ENCODE data around the gene RUBCNL.

RUBCNL gene

DNA sequence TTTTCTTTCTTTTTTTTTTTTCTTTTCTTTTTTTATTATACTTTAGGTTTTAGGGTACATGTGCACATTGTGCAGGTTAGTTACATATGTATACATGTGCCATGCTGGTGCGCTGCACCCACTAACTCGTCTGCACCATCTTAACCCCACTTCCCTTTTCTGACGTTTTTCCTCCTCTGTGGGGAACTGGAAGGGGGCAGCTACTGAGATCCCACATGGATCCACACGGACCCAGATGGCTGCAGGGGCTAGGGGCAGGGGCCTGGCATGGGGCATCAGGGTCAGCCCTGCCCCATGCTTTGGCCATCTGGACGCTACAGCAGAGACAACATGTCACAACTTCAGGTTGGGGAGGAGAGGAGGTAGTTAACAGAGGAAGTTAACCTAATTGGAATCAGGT, 54.3 kb downstream of the RUBCNL start:
- no peak overlapping the region for H3K4me3 ChIP-seq (replicated peaks; ENCODE audit: low read depth, low read length)
- DNase-seq (ENCODE audit: extremely low read depth, low read depth) = no peak
- TF ChIP-seq CTCF (IDR thresholded peaks at IDR 0.05; ENCODE audit: low read depth, low read length, missing control alignments) = no peak

- H3K4me3 ChIP-seq (replicated peaks; ENCODE audit: low read depth, low read length) = no peak overlapping the region
- no peak for TF ChIP-seq CTCF (IDR thresholded peaks at IDR 0.05; ENCODE audit: low read depth, low read length, missing control alignments)
- no peak for DNase-seq (ENCODE audit: extremely low read depth, low read depth)
Observed at GRCh38 chr13:46329624-46330023, 57.4 kb downstream of the RUBCNL start.

- H3K4me3 ChIP-seq (replicated peaks; ENCODE audit: low read depth, low read length) = no peak overlapping the region
- DNase-seq (ENCODE audit: extremely low read depth, low read depth) = no peak
- TF ChIP-seq CTCF (IDR thresholded peaks at IDR 0.05; ENCODE audit: low read depth, low read length, missing control alignments) = no peak
Observed at GRCh38 chr13:46327246-46327645, 59.8 kb downstream of the RUBCNL start.

GRCh38 chr13:46324976-46325375, 62.1 kb downstream of the RUBCNL start:
- H3K4me3 ChIP-seq (replicated peaks; ENCODE audit: low read depth, low read length) = no peak overlapping the region
- no peak for TF ChIP-seq CTCF (IDR thresholded peaks at IDR 0.05; ENCODE audit: low read depth, low read length, missing control alignments)
- no peak for DNase-seq (ENCODE audit: extremely low read depth, low read depth)

- TF ChIP-seq CTCF (IDR thresholded peaks at IDR 0.05; ENCODE audit: low read depth, low read length, missing control alignments) = peak; percentile 78
- DNase-seq (ENCODE audit: extremely low read depth, low read depth) = peak; percentile 12
- no peak overlapping the region for H3K4me3 ChIP-seq (replicated peaks; ENCODE audit: low read depth, low read length)
Observed at GRCh38 chr13:46321494-46322225, 65.4 kb downstream of the RUBCNL start.

DNA sequence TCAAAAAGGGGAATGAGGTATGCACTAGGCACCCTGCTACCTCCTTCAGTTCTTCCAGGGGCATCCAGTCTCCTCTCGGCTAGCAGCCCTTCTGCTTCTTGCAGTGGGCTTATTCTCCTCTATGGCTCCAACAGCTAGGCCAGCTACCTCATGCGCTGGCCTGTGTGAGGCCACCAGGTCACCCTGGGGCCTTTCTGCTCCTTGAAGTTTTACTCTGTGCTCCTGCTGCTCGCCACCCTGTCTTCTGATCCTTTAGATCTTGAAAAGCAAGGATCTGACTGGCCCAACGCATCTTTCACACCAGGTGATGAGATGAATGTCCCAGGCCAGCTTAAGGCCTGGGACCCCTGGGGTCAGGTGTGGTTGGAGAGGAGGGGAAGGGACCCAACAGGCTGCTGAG, 66.2 kb downstream of the RUBCNL start:
- no peak overlapping the region for H3K4me3 ChIP-seq (replicated peaks; ENCODE audit: low read depth, low read length)
- no peak for DNase-seq (ENCODE audit: extremely low read depth, low read depth)
- TF ChIP-seq CTCF (IDR thresholded peaks at IDR 0.05; ENCODE audit: low read depth, low read length, missing control alignments) = no peak

- no peak for DNase-seq (ENCODE audit: extremely low read depth, low read depth)
- H3K4me3 ChIP-seq (replicated peaks; ENCODE audit: low read depth, low read length) = no peak overlapping the region
- TF ChIP-seq CTCF (IDR thresholded peaks at IDR 0.05; ENCODE audit: low read depth, low read length, missing control alignments) = no peak
Observed at GRCh38 chr13:46320406-46320805, 66.6 kb downstream of the RUBCNL start.
